H1 (cell line): ENCODE results near the gene INHBB. TPM values are rescaled to one million over a fixed set of nuclear protein-coding genes. Genes with fewer than 3 reads are reported as not detected.

Experiments
- CTCF ChIA-PET: fragments of 300-600 bp; sonication (Branson Sonifier 250); formaldehyde crosslinking; loops from one replicate; lab custom pipeline; 2021; ENCODE audit not compliant: partially characterized antibody; lab: Charles Lee
- POLR2A ChIA-PET: fragments of 300-600 bp; sonication (Branson Sonifier 250); formaldehyde crosslinking; loops from one replicate; lab custom pipeline; 2021; ENCODE audit warnings: inconsistent platforms; ENCODE audit not compliant: partially characterized antibody; lab: Charles Lee
- DNase-seq, 2 experiments: peaks; one replicate each; pipeline versions ENCODE4 v3.0.0 to v3.0.0-alpha.2; 2010 to 2022; ENCODE audit warnings: low spot score in 2 of 2, low read depth in 1 of 2, mixed read lengths in 1 of 2
- FAIRE-seq: peaks from 2 replicates; lab custom pipeline; 2011; peaks lifted over from hg19 to GRCh38; lab: Jason Lieb, UNC
- H2AFZ ChIP-seq: 2 replicates; pipeline ENCODE4 v1.8.1; 2012; ENCODE audit warnings: low read length, inconsistent platforms
- H2AK5ac ChIP-seq: 2 replicates; pipeline ENCODE4 v1.6.1; 2013; ENCODE audit warnings: low read depth, low read length
- H2BK120ac ChIP-seq: replicated peaks from 2 replicates; pipeline ENCODE3; 2013; ENCODE audit warnings: low read depth, low read length, inconsistent platforms
- H2BK12ac ChIP-seq: 2 replicates; pipeline ENCODE4 v1.6.1; 2013; ENCODE audit warnings: low read depth, low read length
- H2BK15ac ChIP-seq: 2 replicates; pipeline ENCODE4 v1.6.1; 2013; ENCODE audit warnings: low read length
- H2BK20ac ChIP-seq: 2 replicates; pipeline ENCODE4 v1.6.1; 2013; ENCODE audit warnings: low read length
- H2BK5ac ChIP-seq: 2 replicates; pipeline ENCODE4 v1.6.1; 2013; ENCODE audit warnings: low read depth, low read length
- H3K14ac ChIP-seq: 2 replicates; pipeline ENCODE4 v1.6.1; 2013; ENCODE audit warnings: inconsistent platforms; ENCODE audit not compliant: insufficient read length
- H3K18ac ChIP-seq: 2 replicates; pipeline ENCODE4 v1.6.1; 2013; ENCODE audit warnings: low read length; ENCODE audit errors: extremely low read depth
- H3K23ac ChIP-seq: 2 replicates; pipeline ENCODE4 v1.6.1; 2013; ENCODE audit warnings: inconsistent platforms; ENCODE audit not compliant: insufficient read length
- H3K23me2 ChIP-seq: 2 replicates; pipeline ENCODE4 v1.6.1; 2013; ENCODE audit warnings: low read depth, low read length
- H3K27ac ChIP-seq: 2 replicates; pipeline ENCODE4 v1.6.1; 2011; ENCODE audit warnings: low read depth, low read length, inconsistent platforms
- H3K27me3 ChIP-seq, 4 experiments: replicated peaks in 1 of 4; 1 replicate in 1 of 4; 2 replicates in 3 of 4; pipeline versions ENCODE4 v1.6.1 to v1.8.1; 2011 to 2013; ENCODE audit warnings: low read length in 3 of 4, mild to moderate bottlenecking in 3 of 4, inconsistent platforms in 2 of 4, mixed read lengths in 2 of 4, moderate library complexity in 1 of 4; ENCODE audit not compliant: control insufficient read depth in 3 of 4, insufficient read depth in 3 of 4; ENCODE audit errors: extremely low read depth in 1 of 4
- H3K36me3 ChIP-seq, 4 experiments: 2 replicates each; pipeline versions ENCODE4 v1.6.1 to v1.8.1; 2011 to 2013; ENCODE audit warnings: mild to moderate bottlenecking in 4 of 4, low read length in 3 of 4, moderate library complexity in 2 of 4, control low read depth in 1 of 4, inconsistent platforms in 1 of 4; ENCODE audit not compliant: insufficient read depth in 4 of 4, control insufficient read depth in 2 of 4
- H3K4ac ChIP-seq: replicated peaks from 2 replicates; pipeline ENCODE3; 2013; ENCODE audit warnings: low read length, low read depth, mixed read lengths, inconsistent platforms; ENCODE audit not compliant: insufficient read length
- H3K4me1 ChIP-seq, 4 experiments: replicated peaks in 1 of 4; 1 replicate in 1 of 4; 2 replicates in 3 of 4; pipeline versions ENCODE4 v1.6.1 to v1.8.1; 2011 to 2013; ENCODE audit warnings: low read length in 3 of 4, inconsistent platforms in 2 of 4, mixed read lengths in 1 of 4; ENCODE audit not compliant: insufficient read depth in 4 of 4, control insufficient read depth in 3 of 4
- H3K4me2 ChIP-seq, 2 experiments: 2 replicates each; pipeline versions ENCODE4 v1.6.1 to v1.8.1; 2011 to 2013; ENCODE audit warnings: low read depth in 2 of 2, low read length in 2 of 2, control low read depth in 1 of 2, inconsistent platforms in 1 of 2, mild to moderate bottlenecking in 1 of 2; ENCODE audit not compliant: insufficient read depth in 1 of 2
- H3K4me3 ChIP-seq, 4 experiments: fragments of 200-600, 300-600 bp in 1 of 4; sonication (generic), shearing (Covaris generic), sonication (Bioruptor Twin) in 1 of 4; 2 replicates each; pipeline versions ENCODE4 v1.5.1 to v1.8.1; 2011 to 2016; ENCODE audit warnings: low read length in 4 of 4, low read depth in 3 of 4, control low read depth in 2 of 4, inconsistent platforms in 2 of 4, mild to moderate bottlenecking in 2 of 4, mixed read lengths in 1 of 4, moderate library complexity in 1 of 4; ENCODE audit not compliant: insufficient read depth in 2 of 4; ENCODE audit errors: extremely low read depth in 1 of 4
- H3K56ac ChIP-seq: replicated peaks from 2 replicates; pipeline ENCODE3; 2013; ENCODE audit warnings: low read depth, mild to moderate bottlenecking, mixed read lengths, low read length, inconsistent platforms; ENCODE audit not compliant: insufficient read length
- H3K79me1 ChIP-seq: 2 replicates; pipeline ENCODE4 v1.6.1; 2013; ENCODE audit warnings: low read depth, low read length, control low read depth
- H3K79me2 ChIP-seq, 2 experiments: 2 replicates each; pipeline versions ENCODE4 v1.6.1 to v1.8.1; 2012 to 2013; ENCODE audit warnings: low read length in 2 of 2, mild to moderate bottlenecking in 2 of 2, inconsistent platforms in 1 of 2; ENCODE audit not compliant: insufficient read depth in 2 of 2, control insufficient read depth in 1 of 2
- H3K9ac ChIP-seq, 4 experiments: replicated peaks in 1 of 4; 1 replicate in 1 of 4; 2 replicates in 3 of 4; pipeline versions ENCODE4 v1.6.1 to v1.8.1; 2011 to 2013; ENCODE audit warnings: low read depth in 3 of 4, low read length in 3 of 4, control low read depth in 2 of 4, mild to moderate bottlenecking in 2 of 4, moderate library complexity in 2 of 4, inconsistent platforms in 1 of 4; ENCODE audit errors: extremely low read depth in 1 of 4
- H3K9me3 ChIP-seq, 2 experiments: 2 replicates each; pipeline versions ENCODE4 v1.6.1 to v1.8.1; 2012 to 2013; ENCODE audit warnings: mild to moderate bottlenecking in 2 of 2, moderate library complexity in 2 of 2, control low read depth in 1 of 2, inconsistent platforms in 1 of 2, low read depth in 1 of 2, low read length in 1 of 2, mixed read lengths in 1 of 2; ENCODE audit not compliant: insufficient read depth in 2 of 2
- H4K20me1 ChIP-seq, 2 experiments: replicated peaks in 1 of 2; 2 replicates each; pipeline versions ENCODE3 to v1.8.1; 2011 to 2013; ENCODE audit warnings: inconsistent platforms in 2 of 2, low read length in 2 of 2, mild to moderate bottlenecking in 1 of 2; ENCODE audit not compliant: insufficient read depth in 2 of 2, control insufficient read depth in 1 of 2
- H4K5ac ChIP-seq: 2 replicates; pipeline ENCODE4 v1.6.1; 2013; ENCODE audit warnings: low read length, low read depth, mixed read lengths, inconsistent platforms; ENCODE audit not compliant: insufficient read length
- H4K8ac ChIP-seq: 2 replicates; pipeline ENCODE4 v1.8.0; 2013; ENCODE audit warnings: mild to moderate bottlenecking, moderate library complexity, low read length, inconsistent platforms; ENCODE audit not compliant: insufficient read depth; ENCODE audit errors: extremely low read depth
- H4K91ac ChIP-seq: replicated peaks from 2 replicates; pipeline ENCODE3; 2013; ENCODE audit warnings: low read length, mixed read lengths, inconsistent platforms; ENCODE audit not compliant: insufficient read length
- KDM1A ChIP-seq: fragments of 200-600, 300-600 bp; sonication (generic); IDR thresholded peaks from 2 replicates; pipeline ENCODE4 v1.7.1; 2016; ENCODE audit warnings: mild to moderate bottlenecking, low read length, borderline replicate concordance
- MAFK ChIP-seq: IDR thresholded peaks from 2 replicates; pipeline ENCODE4 v1.6.1; 2012; ENCODE audit warnings: low read depth, mild to moderate bottlenecking, improper control_type of control experiment, low read length
- MAX ChIP-seq: IDR thresholded peaks from 2 replicates; pipeline ENCODE4 v1.6.1; 2012; ENCODE audit warnings: inconsistent platforms
- RBBP5 ChIP-seq: IDR thresholded peaks from 2 replicates; pipeline ENCODE4 v1.7.1; 2012; ENCODE audit warnings: low read depth, mild to moderate bottlenecking, inconsistent platforms, low read length, moderate library complexity, borderline replicate concordance
- RXRA ChIP-seq: IDR thresholded peaks from 2 replicates; pipeline ENCODE4 v1.6.1; 2011; ENCODE audit warnings: low read depth, mild to moderate bottlenecking, low read length, moderate library complexity; ENCODE audit not compliant: insufficient read depth
- WGBS, 2 experiments: shearing (Covaris generic) in 1 of 2; methylation state at CpG; one replicate each; pipeline versions ENCODE4 v1.1.6 to v1.1.7; 2013 to 2015; ENCODE audit warnings: low lambda C conversion rate in 2 of 2, mixed read lengths in 2 of 2, inconsistent platforms in 1 of 2, low coverage in 1 of 2, missing lambda C conversion rate in 1 of 2; ENCODE audit not compliant: insufficient replicate concordance in 2 of 2, insufficient coverage in 1 of 2, insufficient read length in 1 of 2; ENCODE audit errors: extremely low coverage in 1 of 2, missing lambda C conversion rate in 1 of 2; 5-methylcytosine and 5-hydroxymethylcytosine counted together
- polyA plus RNA-seq, 7 experiments: library from polyadenylated mRNA; depleted of rRNA in 3 of 7; stranded (reverse) in 5 of 7; unstranded in 2 of 7; fragments of >200 nt in 5 of 7; fragments of 200-250 nt in 2 of 7; gene quantifications; 1 replicate in 5 of 7; 2 replicates in 1 of 7; 4 replicates in 1 of 7; pipeline versions ENCODE4 v1.2.1 to v1.2.3, GENCODE V29; 2011 to 2013; ENCODE audit warnings: missing spikeins in 2 of 7, mixed read lengths in 2 of 7
- total RNA-seq: library from RNA; stranded (reverse); fragmentation: NEBNext Ultra II Directional; extraction: Animal tissue kit (Norgen Biotek cat#: 25700); gene quantifications from 2 replicates; pipeline ENCODE4 v1.2.1, GENCODE V29; 2021

Gene INHBB
- total and polyA plus RNA-seq, 2 of the 8 experiments (the other 6 are each of a cell fraction or from before 2014, with no cell fraction given) = 0.30 to 0.32 TPM

- Histone ChIP-seq H3K27me3 (no peaks in the 10 kb centered on the region; a peak in 2 of 7 replicates), H3K4me2 (no peak overlapping the region), H3K14ac (no peak overlapping the region), H3K4ac (no peak overlapping the region), H2AFZ (no peak overlapping the region), H3K56ac (no peak overlapping the region), H3K79me2 (no peaks in the 10 kb centered on the region), H3K23me2 (0 out of 2 replicates have a peak, but pooled peaks cover 2% of the 10 kb centered on the region), H2BK5ac (no peak overlapping the region), H3K23ac (no peak overlapping the region), H3K79me1 (no peaks in the 10 kb centered on the region), H3K4me1 (no peaks in the 10 kb centered on the region; a peak in 1 of 7 replicates), H2BK15ac (no peak overlapping the region), H3K27ac (no peak overlapping the region), H3K18ac (no peak overlapping the region), H3K9me3 (no peaks in the 10 kb centered on the region), H4K5ac (no peak overlapping the region), H4K20me1 (no peaks in the 10 kb centered on the region), H2BK20ac (no peak overlapping the region), H2BK12ac (no peak overlapping the region), H3K4me3 (no peak overlapping the region), H4K8ac (no peak overlapping the region), H3K36me3 (no peaks in the 10 kb centered on the region), H3K9ac (no peak overlapping the region), H4K91ac (no peak overlapping the region), H2BK120ac (no peak overlapping the region), H2AK5ac (no peak overlapping the region)
- DNase-seq = no peak
- 76% methylated on average over 1 of the region's 1 CpG; no CpG with 5 or more reads in 1 of the 2 experiments for WGBS, 2 experiments
- TF ChIP-seq KDM1A (no peak; the same call in 1 of the 2 replicates), MAFK (no peak), MAX (no peak), RXRA (no peak), RBBP5 (no peak)
- CTCF ChIA-PET = interaction anchor here (0.6 to 5.6 kb wide), 10 partner anchors 9 to 341 kb away, joined by 3 to 27 read pairs (median 5); no protein-coding TSS in a partner anchor
- POLR2A ChIA-PET = no interaction called here
- no peak for FAIRE-seq
These were observed 11.9 kb upstream of the INHBB start for GRCh38 chr2:120334068-120334467.
